Measurements from ENCODE around the gene YPEL3. TPM values are rescaled to one million over a fixed set of nuclear protein-coding genes. Genes with fewer than 3 reads are reported as not detected.

Gene YPEL3
- total RNA-seq, 1 donor from 2014 or later, result 25.0 TPM

Other genes with a start within 250 kb of the YPEL3 start
- 107 and 117 TPM in 2 replicates for gene CDIPT, start 233.0 kb downstream of the YPEL3 start, total RNA-seq
- gene SEZ6L2, start 196.7 kb downstream of the YPEL3 start, total RNA-seq, result 0.68 and 2.2 TPM in 2 replicates
- 0.47 TPM in 1 of 2 replicates, not detected in the other for gene ASPHD1, start 195.7 kb downstream of the YPEL3 start, total RNA-seq
- gene KCTD13, start 170.0 kb downstream of the YPEL3 start, total RNA-seq, result 7.7 and 15.7 TPM in 2 replicates
- 61.6 and 125 TPM in 2 replicates for gene TMEM219, start 134.1 kb downstream of the YPEL3 start, total RNA-seq
- 159 and 160 TPM in 2 replicates for gene TAOK2, start 122.3 kb downstream of the YPEL3 start, total RNA-seq
- 6.3 and 9.3 TPM in 2 replicates for gene HIRIP3, start 100.6 kb downstream of the YPEL3 start, total RNA-seq
- gene INO80E, start 100.0 kb downstream of the YPEL3 start, total RNA-seq, result 21.4 and 22.3 TPM in 2 replicates
- 0.47 and 2.0 TPM in 2 replicates for gene DOC2A, start 85.2 kb downstream of the YPEL3 start, total RNA-seq
- not detected in 2 replicates for gene C16orf92, start 73.0 kb downstream of the YPEL3 start, total RNA-seq
- 0.47 TPM in 1 of 2 replicates, not detected in the other for gene TLCD3B, start 64.9 kb downstream of the YPEL3 start, total RNA-seq
- 286 and 586 TPM in 2 replicates for gene ALDOA, start 30.5 kb downstream of the YPEL3 start, total RNA-seq
- 220 and 256 TPM in 2 replicates for gene PPP4C, start 20.2 kb downstream of the YPEL3 start, total RNA-seq
- gene TBX6, start 4.3 kb downstream of the YPEL3 start, total RNA-seq, result 0.17 and 0.23 TPM in 2 replicates
- 1.1 and 2.2 TPM in 2 replicates for gene GDPD3, start 17.3 kb upstream of the YPEL3 start, total RNA-seq
- 38.7 and 60.6 TPM in 2 replicates for gene MAPK3, start 27.0 kb upstream of the YPEL3 start, total RNA-seq
- gene CORO1A, start 87.4 kb upstream of the YPEL3 start, total RNA-seq, result 1.9 and 4.7 TPM in 2 replicates
- 57.5 and 245 TPM in 2 replicates for gene BOLA2B, start 97.5 kb upstream of the YPEL3 start, total RNA-seq
- gene SLX1A, start 97.7 kb upstream of the YPEL3 start, total RNA-seq, result 44.0 and 72.8 TPM in 2 replicates
- 2.6 and 7.1 TPM in 2 replicates for gene SULT1A3, start 103.0 kb upstream of the YPEL3 start, total RNA-seq
- 1.1 and 4.3 TPM in 2 replicates for gene NPIPB13, start 152.3 kb upstream of the YPEL3 start, total RNA-seq

All from dermis blood vessel endothelial cell (primary cell).